Thyroid gland (tissue), 4 donors: ENCODE measurements around the gene PPM1H.

Experiments
- CTCF ChIP-seq, 6 experiments: fragments of 200-600 bp in 3 of 6; fragments of 450-650 bp in 3 of 6; sonication (generic) in 3 of 6; IDR thresholded peaks; one replicate each; pipeline ENCODE4 v1.5.1; 2016 to 2019; ENCODE audit warnings: antibody characterized with exemption in 6 of 6, mild to moderate bottlenecking in 2 of 6, inconsistent platforms in 1 of 6, moderate library complexity in 1 of 6
- POLR2A ChIP-seq, 2 donors: fragments of 450-650 bp; IDR thresholded peaks; one replicate each; pipeline ENCODE4 v1.6.1; 2017; ENCODE audit warnings: antibody characterized with exemption in 2 of 2, mild to moderate bottlenecking in 2 of 2, moderate library complexity in 1 of 2

- TF ChIP-seq CTCF (IDR thresholded peaks at IDR 0.05) (no peak), POLR2A (IDR thresholded peaks at IDR 0.05) (no peak)
Measured at GRCh38 chr12:62750941-62751809, 183.8 kb downstream of the PPM1H start.
